HepG2 (cell line): Measurements from ENCODE around the gene C1QL4. TPM values are rescaled to one million over a fixed set of nuclear protein-coding genes. Genes with fewer than 3 reads are reported as not detected.

Experiments used
- CENPX ChIP-seq: sonication (generic); formaldehyde crosslinking; IDR thresholded peaks from 2 replicates; pipeline ENCODE4 v1.9.0; 2021; ENCODE audit warnings: mild to moderate bottlenecking, missing genetic modification reagents, moderate library complexity
- KLF11 ChIP-seq: IDR thresholded peaks from 2 replicates; pipeline ENCODE4 v1.6.1; 2016; ENCODE audit warnings: missing compliant biosample characterization
- NONO ChIP-seq, 2 experiments: fragments of 450-650 bp in 1 of 2; sonication (generic) in 1 of 2; formaldehyde crosslinking in 1 of 2; IDR thresholded peaks in 1 of 2; conservative IDR thresholded peaks in 1 of 2; 2 replicates each; pipeline versions ENCODE4 v1.6.1 to v1.8.0; 2017 to 2022; ENCODE audit warnings: mild to moderate bottlenecking in 1 of 2, missing genetic modification reagents in 1 of 2, moderate library complexity in 1 of 2
- PLRG1 ChIP-seq: fragments of 450-650 bp; conservative IDR thresholded peaks from 2 replicates; pipeline ENCODE4 v1.6.1; 2016
- TARDBP ChIP-seq: sonication (generic); formaldehyde crosslinking; IDR thresholded peaks from 2 replicates; pipeline ENCODE4 v1.8.0; 2022; ENCODE audit warnings: mild to moderate bottlenecking, missing genetic modification reagents
- TBX2 ChIP-seq: sonication (generic); formaldehyde crosslinking; IDR thresholded peaks from 2 replicates; pipeline ENCODE4 v1.5.0; 2020; ENCODE audit warnings: missing genetic modification reagents, mild to moderate bottlenecking, borderline replicate concordance
- TCF7 ChIP-seq: sonication (generic); IDR thresholded peaks from 2 replicates; pipeline ENCODE4 v1.6.1; 2016; ENCODE audit warnings: antibody characterized with exemption, low read depth
- ZNF775 ChIP-seq: sonication (generic); formaldehyde crosslinking; IDR thresholded peaks from 2 replicates; pipeline ENCODE4 v1.4.0; 2020; ENCODE audit warnings: missing genetic modification reagents, mild to moderate bottlenecking, moderate library complexity, borderline replicate concordance
- ZSCAN20 ChIP-seq: sonication (generic); formaldehyde crosslinking; IDR thresholded peaks from 2 replicates; pipeline ENCODE4 v1.4.0; 2020; ENCODE audit warnings: missing genetic modification reagents, mild to moderate bottlenecking, borderline replicate concordance
- polyA plus RNA-seq, 8 experiments: library from polyadenylated mRNA; depleted of rRNA in 3 of 8; stranded (reverse) in 7 of 8; unstranded in 1 of 8; fragments of >200 nt; fragmentation: Illumina TruSeq in 4 of 8; extraction: Trizol in 4 of 8; gene quantifications; 2 replicates each; pipeline versions ENCODE4 v1.2.1 to v1.2.3, GENCODE V29; 2011 to 2016; ENCODE audit warnings: low read depth in 4 of 8, missing spikeins in 1 of 8, mixed read lengths in 1 of 8; ENCODE audit not compliant: insufficient read depth in 1 of 8
- total RNA-seq, 5 experiments: library from RNA; depleted of rRNA; stranded (reverse); fragments of >200 nt; fragmentation: Illumina TruSeq; extraction: Trizol; gene quantifications; 2 replicates each; pipeline ENCODE4 v1.2.3, GENCODE V29; 2016; ENCODE audit warnings: low read depth in 1 of 5
- TF ChIP-seq, protein P1 (sequence below): sonication (generic); formaldehyde crosslinking; IDR thresholded peaks from 2 replicates; pipeline ENCODE4 v1.4.0; 2020; ENCODE audit warnings: missing genetic modification reagents
- TF ChIP-seq, protein P2 (sequence below): sonication (generic); formaldehyde crosslinking; IDR thresholded peaks from 2 replicates; pipeline ENCODE4 v1.8.1; 2022; ENCODE audit warnings: low read depth, mild to moderate bottlenecking, missing genetic modification reagents
- TF ChIP-seq, protein P3 (sequence below): sonication (generic); formaldehyde crosslinking; IDR thresholded peaks from 2 replicates; pipeline ENCODE4 v1.4.0; 2020; ENCODE audit warnings: missing genetic modification reagents
- TF ChIP-seq, protein P4 (sequence below): sonication (generic); formaldehyde crosslinking; IDR thresholded peaks from 2 replicates; pipeline ENCODE4 v1.5.0; 2020; ENCODE audit warnings: mild to moderate bottlenecking, missing genetic modification reagents
- TF ChIP-seq, protein P5 (sequence below): sonication (generic); formaldehyde crosslinking; IDR thresholded peaks from 2 replicates; pipeline ENCODE4 v1.4.0; 2020; ENCODE audit warnings: missing genetic modification reagents, low read depth, mild to moderate bottlenecking, borderline replicate concordance
- TF ChIP-seq, protein P6 (sequence below), 2 experiments: fragments of 450-650 bp in 1 of 2; sonication (generic) in 1 of 2; formaldehyde crosslinking; IDR thresholded peaks; 2 replicates each; pipeline versions ENCODE4 v1.5.0 to v1.8.0; 2020 to 2022; ENCODE audit warnings: mild to moderate bottlenecking in 1 of 2, missing genetic modification reagents in 1 of 2

The C1QL4 gene
- total and polyA plus RNA-seq, 2 of the 13 experiments (the other 11 are each of a cell fraction or from before 2014, with no cell fraction given): 0.03 TPM; not detected in 1

DNA sequence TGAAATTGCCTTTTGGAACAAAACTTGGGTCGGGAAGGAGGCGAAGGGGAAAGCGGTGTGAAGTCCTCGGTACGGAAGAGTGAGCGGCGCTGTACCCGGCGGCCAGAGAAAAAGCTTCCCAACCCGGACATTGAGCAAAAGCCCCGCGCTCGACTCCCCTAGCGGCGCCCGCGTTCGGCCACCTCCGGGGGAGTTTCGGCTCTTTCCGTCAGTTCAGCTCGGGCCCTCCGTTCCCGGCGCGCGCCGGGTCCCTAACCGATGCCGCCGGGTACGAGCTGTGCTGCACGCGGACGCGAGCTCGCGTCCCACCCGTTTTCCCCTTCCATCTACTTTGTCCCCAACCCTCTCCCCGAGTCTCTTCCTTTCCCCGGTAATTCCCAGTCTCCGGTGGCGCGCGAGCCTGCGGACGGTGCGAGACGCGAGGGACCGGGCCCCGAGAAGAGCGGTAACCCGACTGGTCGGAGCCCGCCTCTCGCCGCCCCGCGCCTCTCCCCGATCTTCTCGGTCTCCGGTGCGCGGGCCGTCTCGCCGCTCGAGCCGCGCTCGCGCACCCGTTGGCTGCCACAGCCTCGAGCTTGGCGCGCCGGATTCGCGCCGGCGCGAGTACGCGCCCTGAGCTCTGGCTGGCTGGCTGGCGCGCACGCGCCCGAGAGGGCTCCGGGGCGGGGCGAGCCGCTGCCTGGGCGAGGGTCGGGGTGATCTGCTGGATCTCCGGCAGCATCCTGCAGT lies 29.8 kb upstream of the C1QL4 start (continued):
- TF ChIP-seq ZSCAN20 (CRISPR knock-in tag) (peak; percentile 31; the same call in 1 of the 2 replicates), TARDBP (CRISPR knock-in tag) (0 out of 2 replicates have a peak, but pooled peaks have one; percentile 17), KLF11 (CRISPR knock-in tag) (0 out of 2 replicates have a peak, but pooled peaks have one; percentile 52), NONO (IDR thresholded peaks at IDR 0.05) (no peak), NONO (CRISPR knock-in tag; conservative IDR thresholded peaks at IDR 0.05) (peak; percentile 76; the same call in 1 of the 2 replicates), CENPX (CRISPR knock-in tag) (no peak), TBX2 (CRISPR knock-in tag) (peak; percentile 58; the same call in 1 of the 2 replicates), TCF7 (no peak), ZNF775 (0 out of 2 replicates have a peak, but pooled peaks have one; percentile 19), PLRG1 (no peak)
- TF ChIP-seq, protein P1, sequence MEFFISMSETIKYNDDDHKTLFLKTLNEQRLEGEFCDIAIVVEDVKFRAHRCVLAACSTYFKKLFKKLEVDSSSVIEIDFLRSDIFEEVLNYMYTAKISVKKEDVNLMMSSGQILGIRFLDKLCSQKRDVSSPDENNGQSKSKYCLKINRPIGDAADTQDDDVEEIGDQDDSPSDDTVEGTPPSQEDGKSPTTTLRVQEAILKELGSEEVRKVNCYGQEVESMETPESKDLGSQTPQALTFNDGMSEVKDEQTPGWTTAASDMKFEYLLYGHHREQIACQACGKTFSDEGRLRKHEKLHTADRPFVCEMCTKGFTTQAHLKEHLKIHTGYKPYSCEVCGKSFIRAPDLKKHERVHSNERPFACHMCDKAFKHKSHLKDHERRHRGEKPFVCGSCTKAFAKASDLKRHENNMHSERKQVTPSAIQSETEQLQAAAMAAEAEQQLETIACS (CRISPR knock-in tag): peak; percentile 96
- TF ChIP-seq, protein P2, sequence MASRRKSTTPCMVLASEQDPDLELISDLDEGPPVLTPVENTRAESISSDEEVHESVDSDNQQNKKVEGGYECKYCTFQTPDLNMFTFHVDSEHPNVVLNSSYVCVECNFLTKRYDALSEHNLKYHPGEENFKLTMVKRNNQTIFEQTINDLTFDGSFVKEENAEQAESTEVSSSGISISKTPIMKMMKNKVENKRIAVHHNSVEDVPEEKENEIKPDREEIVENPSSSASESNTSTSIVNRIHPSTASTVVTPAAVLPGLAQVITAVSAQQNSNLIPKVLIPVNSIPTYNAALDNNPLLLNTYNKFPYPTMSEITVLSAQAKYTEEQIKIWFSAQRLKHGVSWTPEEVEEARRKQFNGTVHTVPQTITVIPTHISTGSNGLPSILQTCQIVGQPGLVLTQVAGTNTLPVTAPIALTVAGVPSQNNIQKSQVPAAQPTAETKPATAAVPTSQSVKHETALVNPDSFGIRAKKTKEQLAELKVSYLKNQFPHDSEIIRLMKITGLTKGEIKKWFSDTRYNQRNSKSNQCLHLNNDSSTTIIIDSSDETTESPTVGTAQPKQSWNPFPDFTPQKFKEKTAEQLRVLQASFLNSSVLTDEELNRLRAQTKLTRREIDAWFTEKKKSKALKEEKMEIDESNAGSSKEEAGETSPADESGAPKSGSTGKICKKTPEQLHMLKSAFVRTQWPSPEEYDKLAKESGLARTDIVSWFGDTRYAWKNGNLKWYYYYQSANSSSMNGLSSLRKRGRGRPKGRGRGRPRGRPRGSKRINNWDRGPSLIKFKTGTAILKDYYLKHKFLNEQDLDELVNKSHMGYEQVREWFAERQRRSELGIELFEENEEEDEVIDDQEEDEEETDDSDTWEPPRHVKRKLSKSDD (CRISPR knock-in tag): peak; percentile 44; the same call in 1 of the 2 replicates
- TF ChIP-seq, protein P3, sequence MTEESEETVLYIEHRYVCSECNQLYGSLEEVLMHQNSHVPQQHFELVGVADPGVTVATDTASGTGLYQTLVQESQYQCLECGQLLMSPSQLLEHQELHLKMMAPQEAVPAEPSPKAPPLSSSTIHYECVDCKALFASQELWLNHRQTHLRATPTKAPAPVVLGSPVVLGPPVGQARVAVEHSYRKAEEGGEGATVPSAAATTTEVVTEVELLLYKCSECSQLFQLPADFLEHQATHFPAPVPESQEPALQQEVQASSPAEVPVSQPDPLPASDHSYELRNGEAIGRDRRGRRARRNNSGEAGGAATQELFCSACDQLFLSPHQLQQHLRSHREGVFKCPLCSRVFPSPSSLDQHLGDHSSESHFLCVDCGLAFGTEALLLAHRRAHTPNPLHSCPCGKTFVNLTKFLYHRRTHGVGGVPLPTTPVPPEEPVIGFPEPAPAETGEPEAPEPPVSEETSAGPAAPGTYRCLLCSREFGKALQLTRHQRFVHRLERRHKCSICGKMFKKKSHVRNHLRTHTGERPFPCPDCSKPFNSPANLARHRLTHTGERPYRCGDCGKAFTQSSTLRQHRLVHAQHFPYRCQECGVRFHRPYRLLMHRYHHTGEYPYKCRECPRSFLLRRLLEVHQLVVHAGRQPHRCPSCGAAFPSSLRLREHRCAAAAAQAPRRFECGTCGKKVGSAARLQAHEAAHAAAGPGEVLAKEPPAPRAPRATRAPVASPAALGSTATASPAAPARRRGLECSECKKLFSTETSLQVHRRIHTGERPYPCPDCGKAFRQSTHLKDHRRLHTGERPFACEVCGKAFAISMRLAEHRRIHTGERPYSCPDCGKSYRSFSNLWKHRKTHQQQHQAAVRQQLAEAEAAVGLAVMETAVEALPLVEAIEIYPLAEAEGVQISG (CRISPR knock-in tag): peak; percentile 51
- TF ChIP-seq, protein P4, sequence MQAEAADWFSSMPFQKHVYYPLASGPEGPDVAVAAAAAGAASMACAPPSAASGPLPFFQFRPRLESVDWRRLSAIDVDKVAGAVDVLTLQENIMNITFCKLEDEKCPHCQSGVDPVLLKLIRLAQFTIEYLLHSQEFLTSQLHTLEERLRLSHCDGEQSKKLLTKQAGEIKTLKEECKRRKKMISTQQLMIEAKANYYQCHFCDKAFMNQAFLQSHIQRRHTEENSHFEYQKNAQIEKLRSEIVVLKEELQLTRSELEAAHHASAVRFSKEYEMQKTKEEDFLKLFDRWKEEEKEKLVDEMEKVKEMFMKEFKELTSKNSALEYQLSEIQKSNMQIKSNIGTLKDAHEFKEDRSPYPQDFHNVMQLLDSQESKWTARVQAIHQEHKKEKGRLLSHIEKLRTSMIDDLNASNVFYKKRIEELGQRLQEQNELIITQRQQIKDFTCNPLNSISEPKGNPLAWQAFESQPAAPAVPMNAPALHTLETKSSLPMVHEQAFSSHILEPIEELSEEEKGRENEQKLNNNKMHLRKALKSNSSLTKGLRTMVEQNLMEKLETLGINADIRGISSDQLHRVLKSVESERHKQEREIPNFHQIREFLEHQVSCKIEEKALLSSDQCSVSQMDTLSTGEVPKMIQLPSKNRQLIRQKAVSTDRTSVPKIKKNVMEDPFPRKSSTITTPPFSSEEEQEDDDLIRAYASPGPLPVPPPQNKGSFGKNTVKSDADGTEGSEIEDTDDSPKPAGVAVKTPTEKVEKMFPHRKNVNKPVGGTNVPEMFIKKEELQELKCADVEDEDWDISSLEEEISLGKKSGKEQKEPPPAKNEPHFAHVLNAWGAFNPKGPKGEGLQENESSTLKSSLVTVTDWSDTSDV (CRISPR knock-in tag): 0 out of 2 replicates have a peak, but pooled peaks have one; percentile 35
- TF ChIP-seq, protein P5, sequence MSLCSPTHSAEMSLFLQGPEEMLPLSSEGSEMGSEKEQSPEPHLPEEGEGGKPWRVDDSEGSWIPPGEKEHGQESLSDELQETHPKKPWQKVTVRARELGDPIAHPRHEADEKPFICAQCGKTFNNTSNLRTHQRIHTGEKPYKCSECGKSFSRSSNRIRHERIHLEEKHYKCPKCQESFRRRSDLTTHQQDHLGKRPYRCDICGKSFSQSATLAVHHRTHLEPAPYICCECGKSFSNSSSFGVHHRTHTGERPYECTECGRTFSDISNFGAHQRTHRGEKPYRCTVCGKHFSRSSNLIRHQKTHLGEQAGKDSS (CRISPR knock-in tag): peak; percentile 86
- TF ChIP-seq, protein P6, sequence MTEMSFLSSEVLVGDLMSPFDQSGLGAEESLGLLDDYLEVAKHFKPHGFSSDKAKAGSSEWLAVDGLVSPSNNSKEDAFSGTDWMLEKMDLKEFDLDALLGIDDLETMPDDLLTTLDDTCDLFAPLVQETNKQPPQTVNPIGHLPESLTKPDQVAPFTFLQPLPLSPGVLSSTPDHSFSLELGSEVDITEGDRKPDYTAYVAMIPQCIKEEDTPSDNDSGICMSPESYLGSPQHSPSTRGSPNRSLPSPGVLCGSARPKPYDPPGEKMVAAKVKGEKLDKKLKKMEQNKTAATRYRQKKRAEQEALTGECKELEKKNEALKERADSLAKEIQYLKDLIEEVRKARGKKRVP (CRISPR knock-in tag; IDR thresholded peaks at IDR 0.05): 0 out of 4 replicates have a peak, but pooled peaks of 1 of the 2 experiments have one; percentile 11
